Endothelial cell of umbilical vein (primary cell): Measurements from ENCODE around the gene UBTD2.

Source experiments
- CTCF ChIP-seq, 2 donors: IDR thresholded peaks; 1 replicate in 1 of 2; 2 replicates in 1 of 2; pipeline ENCODE4 v1.5.1; 2011; ENCODE audit warnings: low read length in 2 of 2, mild to moderate bottlenecking in 2 of 2, moderate library complexity in 2 of 2, control low read depth in 1 of 2, inconsistent platforms in 1 of 2, low read depth in 1 of 2; ENCODE audit not compliant: insufficient read depth in 1 of 2; ENCODE audit errors: extremely low read depth in 1 of 2
- GATA2 ChIP-seq: IDR thresholded peaks from 2 replicates; pipeline ENCODE4 v1.7.0; 2011; ENCODE audit warnings: low read depth, mild to moderate bottlenecking, moderate library complexity, mixed read lengths, low read length; ENCODE audit not compliant: insufficient read length, insufficient read depth
- POLR2A ChIP-seq: IDR thresholded peaks from 2 replicates; pipeline ENCODE4 v1.6.1; 2012; ENCODE audit warnings: low read depth, mild to moderate bottlenecking, control low read depth, low read length
- POLR2AphosphoS5 ChIP-seq: IDR thresholded peaks from 2 replicates; pipeline ENCODE4 v1.6.1; 2012; ENCODE audit warnings: low read depth, mild to moderate bottlenecking, control low read depth, low read length, moderate library complexity; ENCODE audit not compliant: insufficient read depth

- TF ChIP-seq CTCF (IDR thresholded peaks at IDR 0.05; ENCODE audit: extremely low read depth in 1 of 2, insufficient read depth in 1 of 2, low read depth in 1 of 2, low read length in 2 of 2) (no peak), POLR2AphosphoS5 (no peak), GATA2 (no peak), POLR2A (no peak)
These were observed 117.3 kb downstream of the UBTD2 start for GRCh38 chr5:172166030-172166826.
